Mammary epithelial cell (primary cell): ENCODE data around the gene IQGAP3.

Experiments used
- EZH2 ChIP-seq: IDR thresholded peaks from 2 replicates; pipeline ENCODE4 v1.6.1; 2012; ENCODE audit warnings: low read length, inconsistent platforms, borderline replicate concordance
- TF ChIP-seq, protein P1 (sequence below), 2 donors: IDR thresholded peaks in 1 of 2; conservative IDR thresholded peaks in 1 of 2; 2 replicates each; pipeline ENCODE4 v1.5.1; 2011 to 2012; ENCODE audit warnings: inconsistent platforms in 2 of 2, low read length in 2 of 2, mild to moderate bottlenecking in 2 of 2, control low read depth in 1 of 2, low read depth in 1 of 2; ENCODE audit not compliant: insufficient read depth in 1 of 2; ENCODE audit errors: extremely low read depth in 1 of 2

DNA sequence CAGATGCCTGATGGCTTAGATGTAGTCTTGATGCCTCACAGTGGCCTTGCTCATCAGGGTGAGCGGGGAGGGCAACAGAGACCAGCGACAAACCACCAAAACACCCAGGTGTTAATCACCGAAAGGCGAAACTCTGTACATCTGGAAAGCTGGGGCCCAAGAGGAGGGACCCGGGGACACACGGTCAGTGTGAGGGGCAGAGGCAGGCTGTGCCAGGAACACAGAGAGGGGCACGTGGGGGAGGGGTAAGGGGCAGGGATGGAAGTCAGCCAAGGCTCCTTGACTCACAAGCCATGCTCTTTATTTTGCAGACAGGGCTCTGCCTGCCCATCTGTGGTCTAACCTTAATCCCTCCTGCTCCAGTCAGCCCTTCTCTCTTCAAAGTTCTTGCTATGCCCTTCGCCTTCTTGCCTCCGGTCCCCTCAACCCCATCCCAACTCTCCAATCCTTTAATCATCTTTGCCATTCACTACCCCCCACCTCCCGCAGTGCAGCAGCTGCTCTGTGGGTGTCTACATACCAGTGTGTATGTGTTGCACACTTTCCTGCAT lies 76.1 kb downstream of the IQGAP3 start:
- TF ChIP-seq, protein P1, sequence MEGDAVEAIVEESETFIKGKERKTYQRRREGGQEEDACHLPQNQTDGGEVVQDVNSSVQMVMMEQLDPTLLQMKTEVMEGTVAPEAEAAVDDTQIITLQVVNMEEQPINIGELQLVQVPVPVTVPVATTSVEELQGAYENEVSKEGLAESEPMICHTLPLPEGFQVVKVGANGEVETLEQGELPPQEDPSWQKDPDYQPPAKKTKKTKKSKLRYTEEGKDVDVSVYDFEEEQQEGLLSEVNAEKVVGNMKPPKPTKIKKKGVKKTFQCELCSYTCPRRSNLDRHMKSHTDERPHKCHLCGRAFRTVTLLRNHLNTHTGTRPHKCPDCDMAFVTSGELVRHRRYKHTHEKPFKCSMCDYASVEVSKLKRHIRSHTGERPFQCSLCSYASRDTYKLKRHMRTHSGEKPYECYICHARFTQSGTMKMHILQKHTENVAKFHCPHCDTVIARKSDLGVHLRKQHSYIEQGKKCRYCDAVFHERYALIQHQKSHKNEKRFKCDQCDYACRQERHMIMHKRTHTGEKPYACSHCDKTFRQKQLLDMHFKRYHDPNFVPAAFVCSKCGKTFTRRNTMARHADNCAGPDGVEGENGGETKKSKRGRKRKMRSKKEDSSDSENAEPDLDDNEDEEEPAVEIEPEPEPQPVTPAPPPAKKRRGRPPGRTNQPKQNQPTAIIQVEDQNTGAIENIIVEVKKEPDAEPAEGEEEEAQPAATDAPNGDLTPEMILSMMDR (conservative IDR thresholded peaks at IDR 0.05 in 1 of 2, IDR thresholded peaks at IDR 0.05 in 1 of 2; ENCODE audit: extremely low read depth in 1 of 2, insufficient read depth in 1 of 2, low read depth in 1 of 2, low read length in 2 of 2): no peak
- no peak for TF ChIP-seq EZH2
